Measurements from ENCODE around the gene SPON2.

DNA sequence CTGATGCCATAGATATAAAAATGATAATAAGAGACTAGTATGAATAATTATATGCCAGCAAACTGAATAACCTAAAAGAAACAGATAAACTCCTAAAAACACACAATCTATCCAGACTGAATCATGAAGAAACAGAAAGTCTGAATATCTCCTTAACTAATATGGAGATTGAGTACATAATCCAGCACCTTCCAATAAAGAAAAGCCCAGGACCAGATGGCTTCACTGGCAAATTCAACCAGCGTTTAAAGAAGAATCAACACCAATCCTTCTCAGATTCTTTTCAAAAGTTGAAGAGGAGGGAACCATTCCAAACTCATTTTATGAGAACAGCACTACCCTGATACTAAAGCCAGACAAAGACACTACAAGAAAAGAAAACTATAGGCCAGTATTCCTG, 32.5 kb downstream of the SPON2 start:
- TF ChIP-seq, protein P1, sequence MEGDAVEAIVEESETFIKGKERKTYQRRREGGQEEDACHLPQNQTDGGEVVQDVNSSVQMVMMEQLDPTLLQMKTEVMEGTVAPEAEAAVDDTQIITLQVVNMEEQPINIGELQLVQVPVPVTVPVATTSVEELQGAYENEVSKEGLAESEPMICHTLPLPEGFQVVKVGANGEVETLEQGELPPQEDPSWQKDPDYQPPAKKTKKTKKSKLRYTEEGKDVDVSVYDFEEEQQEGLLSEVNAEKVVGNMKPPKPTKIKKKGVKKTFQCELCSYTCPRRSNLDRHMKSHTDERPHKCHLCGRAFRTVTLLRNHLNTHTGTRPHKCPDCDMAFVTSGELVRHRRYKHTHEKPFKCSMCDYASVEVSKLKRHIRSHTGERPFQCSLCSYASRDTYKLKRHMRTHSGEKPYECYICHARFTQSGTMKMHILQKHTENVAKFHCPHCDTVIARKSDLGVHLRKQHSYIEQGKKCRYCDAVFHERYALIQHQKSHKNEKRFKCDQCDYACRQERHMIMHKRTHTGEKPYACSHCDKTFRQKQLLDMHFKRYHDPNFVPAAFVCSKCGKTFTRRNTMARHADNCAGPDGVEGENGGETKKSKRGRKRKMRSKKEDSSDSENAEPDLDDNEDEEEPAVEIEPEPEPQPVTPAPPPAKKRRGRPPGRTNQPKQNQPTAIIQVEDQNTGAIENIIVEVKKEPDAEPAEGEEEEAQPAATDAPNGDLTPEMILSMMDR (IDR thresholded peaks at IDR 0.05) = no peak
- TF ChIP-seq POLR2A (IDR thresholded peaks at IDR 0.05) = no peak

Measured in thyroid gland (tissue), 4 donors.